Activated naive CD4-positive, alpha-beta T cell treated with Interleukin-2 at 50 U/mL for 16 hours (primary cell): Measurements from ENCODE around the gene MAG.

Experiments
- DNase-seq: peaks from one replicate; pipeline ENCODE4 v3.0.0-alpha.2; 2020

Gene MAG

DNA sequence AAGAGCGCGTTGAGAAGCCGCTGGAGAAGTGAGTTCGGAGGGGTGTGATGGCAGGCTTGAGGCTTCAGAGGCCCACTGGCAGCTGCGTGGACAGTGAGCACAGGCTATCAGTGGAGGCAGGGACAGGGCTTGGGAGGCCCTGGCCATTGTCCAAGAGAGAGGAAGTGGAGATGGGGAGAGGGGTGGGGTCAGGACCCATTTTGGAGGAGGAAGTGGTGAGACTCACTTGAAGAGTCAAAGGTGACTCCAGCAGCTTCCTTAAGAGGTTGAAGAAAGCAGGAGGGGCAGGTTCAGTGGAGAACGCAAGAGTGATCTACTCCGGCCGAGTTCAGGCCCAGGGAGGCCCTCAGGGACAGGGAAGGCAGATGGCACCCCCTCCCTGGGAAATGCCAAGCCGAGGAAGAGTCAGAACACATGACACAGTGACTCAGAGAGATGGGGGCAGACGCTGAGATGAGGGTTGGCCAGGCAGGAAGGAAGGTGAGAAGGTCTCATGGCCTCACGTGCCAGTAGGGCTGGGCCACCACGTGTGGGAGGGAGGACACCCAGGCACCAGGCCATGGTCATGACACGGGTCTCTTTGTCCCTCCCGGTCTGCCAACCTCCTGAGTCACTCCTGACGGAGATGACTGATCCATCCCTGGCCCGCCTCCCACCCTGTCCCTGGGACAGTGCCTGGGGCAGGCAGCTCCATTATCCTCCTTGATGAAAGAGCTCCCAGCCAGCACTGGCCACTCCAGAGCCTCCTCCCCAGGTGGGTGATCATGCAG lies 26.9 kb downstream of the MAG start:
- DNase-seq, result no peak

DNA sequence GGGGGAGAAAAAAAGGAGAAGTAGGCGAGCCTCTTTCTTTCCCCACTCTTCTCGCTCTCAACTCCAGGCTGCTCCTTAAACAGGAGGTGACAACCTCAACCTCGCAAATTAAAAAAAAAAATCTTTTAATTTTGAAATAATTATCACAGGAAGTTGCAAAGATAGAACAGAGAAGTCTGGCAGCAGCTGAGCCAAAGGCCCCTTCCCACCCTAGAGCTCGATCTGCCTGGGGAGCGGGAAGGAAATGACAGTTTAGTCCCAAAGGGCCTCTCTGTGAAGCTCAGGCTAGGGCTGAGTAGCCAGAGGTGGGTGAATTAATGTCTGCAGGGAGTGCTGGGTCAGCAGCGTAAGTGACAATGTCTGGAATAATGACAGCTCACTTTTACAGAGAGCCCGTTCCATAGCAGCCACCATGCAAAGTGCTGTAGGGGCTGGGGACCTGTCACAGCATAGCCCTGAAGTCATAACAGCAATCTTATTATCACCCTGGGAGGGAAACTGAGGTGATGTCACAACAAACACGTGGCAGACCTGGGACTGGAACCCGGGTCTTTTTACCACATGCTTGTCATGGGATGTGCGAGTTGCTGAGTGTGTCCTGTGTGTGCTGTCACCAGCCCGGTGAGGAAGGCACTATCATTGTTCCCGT lies 28.2 kb downstream of the MAG start:
- DNase-seq, result no peak

DNA sequence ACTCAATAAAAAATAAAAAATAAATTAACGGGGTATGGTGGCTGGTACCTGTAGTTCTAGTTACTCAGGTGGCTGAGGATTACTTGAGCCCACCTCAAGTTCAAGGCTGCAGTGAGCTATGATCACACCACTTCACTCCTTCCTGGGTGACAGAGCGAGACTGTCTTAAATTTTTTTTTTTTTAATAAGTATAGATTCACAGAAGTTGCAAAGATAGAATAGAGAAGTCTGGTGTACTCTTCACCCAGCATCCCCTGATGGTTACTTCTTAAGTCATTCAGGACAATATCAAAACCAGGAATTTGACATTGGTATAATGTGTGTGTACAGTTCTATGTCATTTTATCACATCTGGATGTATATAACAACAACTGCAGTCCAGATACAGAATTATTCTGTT lies 29.3 kb downstream of the MAG start:
- no peak for DNase-seq

DNA sequence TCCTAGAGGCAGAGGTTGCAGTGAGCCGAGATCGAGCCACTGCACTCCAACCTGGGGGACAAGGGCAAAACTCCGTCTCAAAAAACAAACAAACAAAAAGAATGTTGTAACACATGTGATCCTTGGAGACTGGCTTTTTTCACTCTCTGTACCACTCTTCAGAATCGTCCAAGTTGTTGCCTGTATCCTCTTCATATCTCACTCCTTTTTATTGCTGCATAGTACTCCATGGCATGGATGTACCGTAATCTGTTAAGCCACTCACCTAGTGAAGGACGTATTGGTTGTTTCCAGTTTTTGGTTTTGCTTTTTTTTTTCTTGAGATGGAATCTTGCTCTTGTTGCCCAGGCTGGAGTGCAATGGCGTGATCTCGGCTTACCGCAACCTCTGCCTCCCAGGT lies 30.1 kb downstream of the MAG start:
- DNase-seq, result no peak

DNA sequence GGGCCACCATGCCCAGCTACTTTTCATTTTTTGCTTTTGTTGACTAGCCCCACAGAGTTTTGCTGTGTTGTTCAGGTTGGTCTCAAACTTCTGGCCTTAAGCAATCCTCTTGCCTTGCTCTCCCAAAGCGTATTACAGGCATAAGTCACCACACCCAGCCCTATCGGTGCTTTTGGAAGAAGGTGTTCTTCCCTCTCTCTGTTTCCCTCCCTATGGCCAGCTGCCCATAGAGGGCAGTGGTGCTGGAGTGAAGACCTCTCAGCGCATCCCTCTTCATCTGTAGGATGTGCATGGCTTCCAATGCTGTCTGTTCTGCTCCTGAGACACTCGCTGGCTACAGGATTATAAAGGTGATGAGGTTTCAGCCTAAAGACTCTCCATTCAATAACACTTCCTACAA lies 35.7 kb downstream of the MAG start:
- DNase-seq, result no peak

DNA sequence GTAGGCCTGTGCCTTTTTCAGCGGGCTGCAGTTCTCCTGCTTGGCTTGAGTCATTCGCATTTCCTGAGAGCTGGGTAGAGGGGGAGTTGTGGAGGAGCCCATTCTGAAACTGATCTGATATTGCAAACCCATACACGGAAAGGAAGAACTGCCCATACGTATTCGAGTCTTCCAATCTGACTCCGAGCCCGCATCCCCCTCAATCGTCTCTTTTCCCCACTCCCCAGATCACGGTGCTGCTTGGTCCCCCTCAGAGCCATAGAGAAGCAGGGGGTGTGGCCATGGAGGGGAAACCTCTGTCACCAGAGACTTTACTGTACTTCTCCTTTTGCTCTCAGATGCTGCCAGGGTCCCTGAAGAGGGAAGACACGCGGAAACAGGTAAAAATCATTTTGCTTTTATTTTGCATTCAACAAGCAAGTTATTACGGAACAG lies 36.9 kb downstream of the MAG start, which contains the start of gene CD22:
Gene CD22, plus strand, starts transcription at position 337 of the 435 bp plus-strand sequence. CDS start 2,854 bp downstream, outside the sequence.
- no peak for DNase-seq

DNA sequence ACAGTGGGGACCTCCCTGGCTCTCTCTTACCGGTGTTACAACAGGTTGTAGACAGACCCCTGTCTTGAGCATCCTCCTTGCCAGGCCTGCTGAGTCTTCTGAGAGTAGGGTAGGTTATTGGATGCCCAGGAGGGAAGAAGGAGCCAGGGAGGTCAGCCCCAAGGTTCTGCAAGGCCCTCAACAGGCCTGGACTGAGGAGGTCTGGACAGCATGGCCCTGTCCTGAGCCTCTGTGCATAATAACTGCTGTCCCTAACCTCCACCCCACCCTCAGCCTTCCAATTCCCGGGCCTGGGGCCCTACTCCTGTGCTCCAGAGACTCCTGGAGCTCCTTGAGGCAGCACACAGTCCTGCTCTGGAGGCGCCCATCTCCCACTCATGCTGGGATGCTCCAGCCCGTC lies 37.4 kb downstream of the MAG start:
- DNase-seq, result no peak

DNA sequence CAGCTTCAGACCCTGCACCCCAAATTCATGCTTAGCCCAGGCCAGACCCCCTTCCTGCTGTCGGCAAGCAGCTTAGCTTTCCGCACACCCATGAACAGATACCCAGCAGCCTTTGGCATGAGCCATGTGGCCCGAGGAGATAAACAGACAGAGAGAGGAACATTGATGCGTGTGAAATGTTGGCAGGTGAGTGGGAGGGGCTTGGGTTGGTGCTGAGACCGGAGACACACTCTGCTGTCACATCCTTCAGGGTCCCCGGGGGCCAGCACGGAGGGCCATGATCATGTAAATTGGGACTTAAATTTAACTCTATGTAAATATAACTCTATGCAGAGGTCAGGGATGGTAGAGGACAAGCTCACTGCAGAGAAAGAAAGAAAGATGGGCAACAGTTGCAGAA lies 38.5 kb downstream of the MAG start:
- no peak for DNase-seq

DNA sequence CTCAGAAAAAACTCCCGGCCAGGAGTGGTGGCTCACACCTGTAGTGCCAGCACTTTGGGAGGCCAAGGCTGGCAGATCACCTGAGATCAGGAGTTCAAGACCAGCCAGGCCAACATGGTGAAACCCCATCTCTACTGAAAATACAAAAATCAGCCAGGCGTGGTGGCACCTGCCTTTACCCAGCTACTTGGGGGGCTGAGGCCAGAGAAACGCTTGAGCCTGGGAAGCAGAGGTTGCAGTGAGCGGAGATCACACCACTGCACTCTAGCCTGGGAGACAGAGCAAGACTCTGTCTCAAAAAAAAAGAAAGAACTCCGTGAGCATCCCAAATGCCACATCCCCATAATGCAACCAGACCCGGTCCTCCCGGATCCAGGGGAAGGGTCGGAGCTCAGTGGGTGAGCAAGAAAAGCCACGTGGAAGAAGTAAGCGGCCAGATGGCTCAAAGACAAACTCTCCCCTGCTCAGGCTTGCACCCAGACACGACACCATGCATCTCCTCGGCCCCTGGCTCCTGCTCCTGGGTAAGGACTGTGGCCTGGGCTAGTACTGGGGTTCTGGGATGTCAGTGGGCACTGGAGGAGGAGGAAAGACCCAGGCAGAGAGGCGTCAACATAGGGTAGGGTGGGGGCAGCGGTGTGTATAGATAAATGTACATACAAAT lies 39.7 kb downstream of the MAG start:
- DNase-seq, result no peak

DNA sequence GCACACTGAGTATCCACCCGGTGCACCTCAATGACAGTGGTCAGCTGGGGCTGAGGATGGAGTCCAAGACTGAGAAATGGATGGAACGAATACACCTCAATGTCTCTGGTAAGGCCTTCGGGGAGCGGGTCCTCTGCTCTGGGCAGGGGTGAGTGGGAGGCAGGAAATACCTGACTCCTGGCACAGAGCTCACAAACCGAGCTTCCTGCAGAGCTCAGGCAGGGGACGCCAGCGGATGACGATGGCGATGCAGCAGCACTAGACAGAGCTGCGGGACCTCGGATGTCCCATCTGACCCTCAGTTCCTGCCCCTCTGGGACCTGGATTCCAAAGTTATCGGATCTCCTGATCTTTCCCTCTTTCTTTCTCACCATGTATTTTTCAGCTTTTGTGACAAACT lies 40.9 kb downstream of the MAG start:
- peak; percentile 21 for DNase-seq

DNA sequence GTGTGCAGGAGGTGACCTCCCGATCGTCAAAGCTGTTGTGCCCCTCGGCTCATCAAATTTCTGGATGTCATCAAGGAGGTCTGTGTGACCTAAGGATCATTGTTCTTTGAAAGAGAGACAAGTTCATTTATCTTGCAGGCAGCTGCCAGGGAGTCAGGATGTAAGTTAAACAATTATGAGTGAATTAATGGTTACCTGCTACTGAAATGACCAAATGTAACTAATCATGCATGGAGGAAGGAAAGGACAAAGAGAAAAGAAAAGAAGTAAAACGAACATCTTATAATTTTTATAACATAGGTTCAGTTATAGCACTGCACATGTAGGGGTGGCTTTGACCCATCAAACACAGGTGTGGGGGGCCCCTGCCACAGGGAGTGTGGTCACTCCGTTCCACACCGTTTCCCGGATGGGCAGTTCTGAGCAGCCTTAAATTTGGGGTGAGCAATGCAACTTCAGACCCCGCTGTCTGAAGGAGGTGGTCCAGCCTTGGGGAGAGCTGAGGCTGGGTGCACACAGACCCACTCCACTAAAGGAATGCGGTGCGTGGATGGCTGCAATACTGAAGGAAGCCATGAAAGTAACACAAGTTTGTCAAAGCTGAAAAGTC lies 42.3 kb downstream of the MAG start:
- DNase-seq, result no peak

DNA sequence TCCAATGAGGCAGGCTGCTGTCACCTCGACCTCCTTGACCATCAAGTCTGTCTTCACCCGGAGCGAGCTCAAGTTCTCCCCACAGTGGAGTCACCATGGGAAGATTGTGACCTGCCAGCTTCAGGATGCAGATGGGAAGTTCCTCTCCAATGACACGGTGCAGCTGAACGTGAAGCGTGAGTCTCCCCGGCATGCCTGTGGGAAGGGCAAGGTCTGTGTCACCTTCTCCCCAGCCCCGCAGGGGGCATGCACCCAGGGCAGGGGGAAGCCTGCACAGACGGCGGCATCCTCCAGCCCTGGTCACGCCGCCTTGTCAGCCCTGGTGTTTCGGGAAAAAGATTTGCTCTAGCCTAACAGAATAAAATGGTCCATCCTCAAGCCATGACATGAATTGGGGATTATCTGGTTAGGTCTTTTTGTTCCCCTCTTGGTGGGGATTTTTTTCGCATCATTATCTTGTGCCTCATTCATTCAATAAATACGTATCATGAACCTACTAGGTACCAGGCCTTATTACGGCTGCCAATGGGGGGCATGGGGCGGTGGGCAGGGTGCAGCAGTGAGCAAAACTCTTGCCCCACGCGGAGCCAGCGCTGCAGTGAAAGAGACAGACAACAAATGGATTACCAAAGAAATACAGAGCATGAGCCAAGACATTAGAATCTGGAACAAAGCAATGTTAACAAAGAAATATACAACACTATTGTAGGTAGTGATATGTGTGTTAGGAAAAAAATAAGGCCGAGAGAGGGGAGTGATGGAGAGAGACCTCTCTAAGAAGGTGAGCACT lies 44.4 kb downstream of the MAG start:
- no peak for DNase-seq

DNA sequence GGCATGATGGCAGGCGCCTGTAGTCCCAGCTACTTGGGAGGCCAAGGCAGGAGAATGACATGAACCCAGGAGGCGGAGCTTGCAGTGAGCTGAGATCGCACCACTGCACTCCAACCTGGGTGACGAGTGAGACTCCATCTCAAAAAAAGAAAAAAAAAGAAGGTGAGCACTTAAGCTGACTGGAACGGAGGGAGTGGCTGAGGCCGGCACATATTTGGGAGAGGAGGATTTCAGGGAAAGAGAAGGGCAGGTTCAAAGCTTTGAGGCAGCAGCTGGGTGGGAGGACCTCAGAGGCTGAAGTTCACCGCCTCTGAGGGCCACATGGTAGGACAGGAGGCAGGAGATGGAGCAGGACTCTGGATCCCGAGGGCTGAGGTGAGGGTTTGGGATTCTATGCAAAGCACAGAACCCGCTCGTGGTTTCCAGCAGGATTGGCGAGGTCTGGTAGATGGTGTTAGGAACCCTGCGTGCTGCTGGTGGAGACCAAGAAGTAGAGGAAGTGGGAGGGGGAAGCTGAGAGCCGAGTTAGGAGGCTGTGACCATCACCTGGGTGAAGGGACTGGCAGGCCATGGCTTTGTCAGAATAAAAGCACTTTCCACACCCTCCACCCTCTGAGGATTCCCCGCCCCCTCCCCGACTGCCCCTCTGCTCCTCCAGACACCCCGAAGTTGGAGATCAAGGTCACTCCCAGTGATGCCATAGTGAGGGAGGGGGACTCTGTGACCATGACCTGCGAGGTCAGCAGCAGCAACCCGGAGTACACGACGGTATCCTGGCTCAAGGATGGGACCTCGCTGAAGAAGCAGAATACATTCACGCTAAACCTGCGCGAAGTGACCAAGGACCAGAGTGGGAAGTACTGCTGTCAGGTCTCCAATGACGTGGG lies 45.4 kb downstream of the MAG start:
- DNase-seq, result no peak

DNA sequence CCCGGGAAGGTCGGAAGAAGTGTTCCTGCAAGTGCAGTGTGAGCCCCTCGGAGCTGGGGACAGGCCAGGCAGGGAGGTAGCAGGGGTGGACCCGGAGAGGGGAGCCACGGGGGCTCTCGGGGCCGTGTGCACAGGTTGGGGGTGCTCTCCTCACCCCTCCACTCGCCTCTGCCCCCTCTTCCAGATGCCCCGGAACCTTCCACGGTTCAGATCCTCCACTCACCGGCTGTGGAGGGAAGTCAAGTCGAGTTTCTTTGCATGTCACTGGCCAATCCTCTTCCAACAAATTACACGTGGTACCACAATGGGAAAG lies 46.0 kb downstream of the MAG start:
- DNase-seq, result no peak

DNA sequence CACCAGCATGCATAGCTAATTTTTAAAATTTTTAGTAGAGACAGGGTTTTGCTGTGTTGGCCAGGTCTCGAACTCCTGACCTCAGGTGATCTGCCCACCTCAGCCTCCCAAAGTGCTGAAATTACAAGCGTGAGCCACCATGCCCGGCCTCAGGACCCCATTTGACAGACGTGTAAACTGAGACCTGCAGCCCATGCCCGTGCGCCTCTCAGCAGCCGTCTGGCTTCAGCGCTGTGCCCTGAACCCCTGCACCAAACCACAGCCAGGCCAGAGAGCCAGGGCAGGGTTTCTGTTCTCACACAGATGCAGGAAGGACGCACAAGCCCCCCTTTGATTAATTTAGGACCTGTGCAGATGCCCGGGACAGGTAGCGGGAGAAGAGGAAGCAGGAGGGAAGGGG lies 48.5 kb downstream of the MAG start:
- DNase-seq, result no peak

DNA sequence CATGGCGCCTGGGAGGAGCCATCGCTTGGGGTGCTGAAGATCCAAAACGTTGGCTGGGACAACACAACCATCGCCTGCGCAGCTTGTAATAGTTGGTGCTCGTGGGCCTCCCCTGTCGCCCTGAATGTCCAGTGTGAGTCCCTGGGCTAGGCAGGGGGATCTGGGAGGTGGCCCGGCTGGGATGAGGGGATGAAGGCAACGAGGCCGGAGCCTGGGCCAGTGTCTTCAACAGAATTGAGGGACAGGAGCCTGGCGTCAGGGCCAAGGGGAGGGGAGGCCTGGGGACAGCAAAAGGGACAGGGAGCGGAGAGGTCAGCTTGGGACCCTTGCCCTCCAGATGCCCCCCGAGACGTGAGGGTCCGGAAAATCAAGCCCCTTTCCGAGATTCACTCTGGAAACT lies 49.0 kb downstream of the MAG start:
- DNase-seq, result no peak

DNA sequence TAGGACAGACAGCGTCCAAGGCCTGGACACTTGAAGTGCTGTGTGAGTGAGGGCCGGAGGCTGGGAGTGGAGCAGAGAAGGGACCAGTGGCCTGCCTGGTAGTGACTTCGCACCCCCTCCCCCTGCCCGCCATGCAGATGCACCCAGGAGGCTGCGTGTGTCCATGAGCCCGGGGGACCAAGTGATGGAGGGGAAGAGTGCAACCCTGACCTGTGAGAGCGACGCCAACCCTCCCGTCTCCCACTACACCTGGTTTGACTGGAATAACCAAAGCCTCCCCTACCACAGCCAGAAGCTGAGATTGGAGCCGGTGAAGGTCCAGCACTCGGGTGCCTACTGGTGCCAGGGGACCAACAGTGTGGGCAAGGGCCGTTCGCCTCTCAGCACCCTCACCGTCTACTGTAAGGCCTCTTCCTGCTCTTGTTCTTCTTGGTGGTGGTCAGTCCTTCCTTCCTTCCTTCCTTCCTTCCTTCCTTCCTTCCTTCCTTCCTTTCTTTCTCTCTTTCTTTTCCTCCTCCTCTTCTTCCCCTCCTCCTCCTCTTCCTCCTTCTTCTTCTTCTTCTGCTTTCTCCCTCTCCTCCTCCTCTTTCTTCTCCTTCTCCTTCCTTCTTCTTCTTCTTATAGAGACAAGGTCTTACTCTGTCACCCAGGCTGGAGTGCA lies 49.7 kb downstream of the MAG start:
- DNase-seq, result no peak

DNA sequence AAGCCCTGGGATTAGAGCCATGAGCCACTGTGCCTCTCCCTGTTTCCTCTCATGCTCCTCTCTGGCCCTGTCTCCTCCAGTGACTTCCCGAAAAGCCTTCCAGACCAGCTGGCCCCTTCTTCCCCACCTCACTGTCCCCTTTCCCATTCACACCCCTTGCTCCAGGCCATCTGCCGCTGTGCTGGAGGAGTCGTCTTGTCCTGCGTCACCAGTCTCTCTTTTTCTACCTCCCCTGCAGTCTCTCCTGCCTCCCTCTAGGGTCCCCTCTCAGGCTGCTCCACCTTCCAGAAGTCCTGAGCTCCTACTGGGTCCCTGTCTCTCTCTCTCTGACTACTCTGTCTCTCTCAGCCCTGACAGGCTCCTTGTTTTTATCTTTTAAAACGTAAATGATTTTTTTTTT lies 50.5 kb downstream of the MAG start:
- DNase-seq, result no peak

DNA sequence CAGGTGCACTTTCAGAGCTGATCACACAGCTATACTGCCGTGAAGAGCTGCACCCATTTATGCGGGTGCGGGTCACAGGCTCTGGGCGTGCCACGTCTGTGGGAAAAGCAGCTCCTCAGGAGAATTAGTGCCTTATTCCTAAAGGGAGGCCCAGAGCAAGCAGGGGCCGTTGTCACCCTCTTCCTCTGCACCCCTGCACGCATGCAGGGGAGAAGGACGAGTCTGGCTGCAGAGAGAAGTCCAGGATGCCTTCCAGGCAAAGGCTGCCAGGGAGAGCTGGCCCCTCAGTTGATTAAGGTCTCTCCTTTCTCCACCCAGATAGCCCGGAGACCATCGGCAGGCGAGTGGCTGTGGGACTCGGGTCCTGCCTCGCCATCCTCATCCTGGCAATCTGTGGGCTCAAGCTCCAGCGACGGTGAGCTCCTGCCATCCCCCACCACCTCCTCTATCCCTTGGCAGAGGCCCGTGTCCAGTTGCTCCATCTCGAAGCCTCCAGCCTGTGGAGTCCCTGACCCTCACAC lies 52.6 kb downstream of the MAG start:
- no peak for DNase-seq

DNA sequence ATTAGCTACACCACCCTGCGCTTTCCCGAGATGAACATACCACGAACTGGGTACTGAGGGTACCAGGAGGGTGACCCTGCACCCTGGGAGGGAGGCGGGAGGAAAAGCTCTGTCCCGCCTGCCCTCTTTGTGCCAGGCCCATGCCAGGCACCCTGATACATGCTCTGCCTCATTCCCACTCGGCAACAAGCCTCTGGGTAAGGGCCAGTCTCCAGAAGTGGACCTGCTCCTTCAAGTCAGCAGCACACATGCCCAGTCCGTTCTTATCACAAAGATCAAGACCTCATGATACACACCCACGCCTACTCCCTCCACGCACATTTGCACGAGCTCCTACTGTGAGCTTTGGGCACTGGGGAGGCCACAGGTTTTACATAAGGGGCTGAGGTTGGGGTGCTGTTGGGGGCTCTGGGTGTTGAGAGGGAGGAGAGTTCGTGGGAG lies 53.7 kb downstream of the MAG start:
- DNase-seq, result no peak
